IMR-90 (cell line): ENCODE results near the gene ITGAX. TPM values are rescaled to one million over a fixed set of nuclear protein-coding genes. Genes with fewer than 3 reads are reported as not detected.

Source experiments
- ATAC-seq: fragments of 200-7000 bp; cut with Tn5 transposase; 2 replicates; pipeline ENCODE4 v1.9.1; 2020; ENCODE audit warnings: low read depth, mild to moderate bottlenecking, moderate library complexity
- BruUV-seq: library from RNA; stranded (reverse); fragments of 400-500 nt; replicated peaks from 2 replicates; lab custom pipeline; 2021; lab: Mats Ljungman, UMichigan
- CTCF ChIA-PET: fragments of 300-600 bp; formaldehyde crosslinking; extraction: SDS; loops from one replicate; lab custom pipeline; 2021; ENCODE audit warnings: antibody characterized with exemption; lab: Yijun Ruan, JAX
- POLR2A ChIA-PET: fragments of 300-600 bp; sonication (Branson Sonifier 250); formaldehyde crosslinking; loops from one replicate; lab custom pipeline; 2022; ENCODE audit warnings: antibody characterized with exemption; ENCODE audit not compliant: unreplicated experiment; lab: Charles Lee
- DNase-seq: peaks from one replicate; pipeline ENCODE4 v3.0.0; 2013
- H2AFZ ChIP-seq: replicated peaks from 2 replicates; pipeline ENCODE3; 2013; ENCODE audit warnings: low read length, mild to moderate bottlenecking; ENCODE audit not compliant: poor library complexity
- H2AK5ac ChIP-seq: 2 replicates; pipeline ENCODE4 v1.6.1; 2013; ENCODE audit warnings: low read depth, low read length, inconsistent platforms
- H2AK9ac ChIP-seq: replicated peaks from 2 replicates; pipeline ENCODE3; 2013; ENCODE audit warnings: mild to moderate bottlenecking, low read depth, low read length, moderate library complexity; ENCODE audit not compliant: poor library complexity
- H2BK120ac ChIP-seq: 2 replicates; pipeline ENCODE4 v1.6.1; 2013; ENCODE audit warnings: low read depth, low read length, inconsistent platforms
- H2BK15ac ChIP-seq: 3 replicates; pipeline ENCODE4 v1.6.1; 2013; ENCODE audit warnings: low read depth, low read length, inconsistent platforms
- H2BK20ac ChIP-seq: 2 replicates; pipeline ENCODE4 v1.6.1; 2013; ENCODE audit warnings: low read depth, mild to moderate bottlenecking, inconsistent platforms, low read length, moderate library complexity
- H2BK5ac ChIP-seq: 2 replicates; pipeline ENCODE4 v1.6.1; 2013; ENCODE audit warnings: mild to moderate bottlenecking, low read depth, low read length, inconsistent platforms; ENCODE audit not compliant: poor library complexity, severe bottlenecking
- H3K14ac ChIP-seq: replicated peaks from 2 replicates; pipeline ENCODE4 v1.6.1; 2013; ENCODE audit warnings: low read depth, low read length, inconsistent platforms
- H3K18ac ChIP-seq: 2 replicates; pipeline ENCODE4 v1.6.1; 2013; ENCODE audit warnings: low read depth, low read length, control low read depth
- H3K23ac ChIP-seq: 2 replicates; pipeline ENCODE4 v1.6.1; 2013; ENCODE audit warnings: low read depth, low read length, inconsistent platforms
- H3K27ac ChIP-seq: 2 replicates; pipeline ENCODE4 v1.5.1; 2013; ENCODE audit warnings: mild to moderate bottlenecking, control low read depth, low read length; ENCODE audit not compliant: insufficient read depth
- H3K27me3 ChIP-seq: 2 replicates; pipeline ENCODE4 v1.6.1; 2013; ENCODE audit warnings: low read length; ENCODE audit not compliant: control insufficient read depth, insufficient read depth
- H3K36me3 ChIP-seq: 2 replicates; pipeline ENCODE4 v1.6.1; 2013; ENCODE audit warnings: low read length, mixed read lengths; ENCODE audit not compliant: control insufficient read depth, insufficient read depth
- H3K4ac ChIP-seq: 2 replicates; pipeline ENCODE4 v1.6.1; 2013; ENCODE audit warnings: low read depth, low read length, inconsistent platforms
- H3K4me1 ChIP-seq: 2 replicates; pipeline ENCODE4 v1.6.1; 2013; ENCODE audit warnings: low read length, mixed read lengths; ENCODE audit not compliant: control insufficient read depth, insufficient read depth
- H3K4me2 ChIP-seq: 2 replicates; pipeline ENCODE4 v1.6.1; 2013; ENCODE audit warnings: low read depth, mild to moderate bottlenecking, control low read depth, low read length, moderate library complexity
- H3K4me3 ChIP-seq: 2 replicates; pipeline ENCODE4 v1.5.1; 2013; ENCODE audit warnings: low read depth, mild to moderate bottlenecking, control low read depth, low read length, moderate library complexity; ENCODE audit not compliant: insufficient read depth
- H3K56ac ChIP-seq: 2 replicates; pipeline ENCODE4 v1.6.1; 2013; ENCODE audit warnings: low read length, inconsistent platforms; ENCODE audit not compliant: insufficient read depth; ENCODE audit errors: extremely low read depth
- H3K79me1 ChIP-seq, 2 experiments: 2 replicates each; pipeline ENCODE4 v1.6.1; 2013; ENCODE audit warnings: low read length in 2 of 2, inconsistent platforms in 1 of 2, low read depth in 1 of 2
- H3K9ac ChIP-seq: 2 replicates; pipeline ENCODE4 v1.6.1; 2013; ENCODE audit warnings: low read depth, low read length, control low read depth
- H3K9me1 ChIP-seq: 2 replicates; pipeline ENCODE4 v1.6.1; 2013; ENCODE audit warnings: low read length, inconsistent platforms; ENCODE audit not compliant: insufficient read depth
- H3K9me3 ChIP-seq: 2 replicates; pipeline ENCODE4 v1.6.1; 2013; ENCODE audit warnings: low read length; ENCODE audit not compliant: control insufficient read depth, insufficient read depth
- H4K20me1 ChIP-seq: 2 replicates; pipeline ENCODE4 v1.6.1; 2013; ENCODE audit warnings: low read length, inconsistent platforms; ENCODE audit not compliant: insufficient read depth
- H4K5ac ChIP-seq: 2 replicates; pipeline ENCODE4 v1.6.1; 2013; ENCODE audit warnings: mild to moderate bottlenecking, low read depth, low read length, control low read depth
- H4K8ac ChIP-seq, 2 experiments: 2 replicates each; pipeline ENCODE4 v1.6.1; 2013; ENCODE audit warnings: low read depth in 2 of 2, low read length in 2 of 2, control low read depth in 1 of 2, inconsistent platforms in 1 of 2
- H4K91ac ChIP-seq: 2 replicates; pipeline ENCODE4 v1.6.1; 2013; ENCODE audit warnings: low read depth, low read length, inconsistent platforms; ENCODE audit not compliant: insufficient read depth
- CTCF ChIP-seq: conservative IDR thresholded peaks from 2 replicates; pipeline ENCODE4 v1.5.1; 2012; ENCODE audit warnings: mild to moderate bottlenecking, low read depth, low read length, improper control_type of control experiment
- ELK1 ChIP-seq: fragments of 150-350 bp; IDR thresholded peaks from 2 replicates; pipeline ENCODE4 v1.6.1; 2016; ENCODE audit warnings: low read depth, mild to moderate bottlenecking, low read length, moderate library complexity, borderline replicate concordance
- MAFK ChIP-seq: IDR thresholded peaks from 2 replicates; pipeline ENCODE4 v1.6.1; 2012; ENCODE audit warnings: low read depth, low read length, improper control_type of control experiment
- POLR2A ChIP-seq: IDR thresholded peaks from 2 replicates; pipeline ENCODE4 v1.6.1; 2012; ENCODE audit warnings: mild to moderate bottlenecking, low read depth, low read length
- SMC3 ChIP-seq: fragments of 150-350 bp; IDR thresholded peaks from 2 replicates; pipeline ENCODE4 v1.6.1; 2016; ENCODE audit warnings: low read depth, mild to moderate bottlenecking, antibody characterized with exemption, low read length, moderate library complexity
- WGBS, 2 experiments: methylation state at CpG; one replicate each; pipeline versions ENCODE4 v1.1.5 to v1.1.7; 2013; ENCODE audit warnings: missing lambda C conversion rate in 2 of 2; ENCODE audit not compliant: insufficient read length in 1 of 2; ENCODE audit errors: extremely low coverage in 2 of 2; 5-methylcytosine and 5-hydroxymethylcytosine counted together
- dilution Hi-C: fragments of 300-500 bp; cut with HindIII; formaldehyde crosslinking; loops from one replicate; pipeline ENCODE4 v1.14.3; 2018; ENCODE audit warnings: low sequenced_read_pairs; ENCODE audit not compliant: unreplicated experiment
- in situ Hi-C: fragments of 300-500 bp; cut with MboI; formaldehyde crosslinking; loops from 3 replicates; pipeline ENCODE4 v1.14.3; 2019; ENCODE audit warnings: low sequenced_read_pairs, inconsistent platforms, mixed read lengths
- intact Hi-C: fragments of 100-400 bp; cut with micrococcal nuclease; formaldehyde crosslinking; loops from 2 replicates; pipeline ENCODE4 v1.10.0; 2022
- polyA plus RNA-seq, 3 experiments: library from polyadenylated mRNA; depleted of rRNA; stranded (reverse); fragments of >200 nt; gene quantifications; 2 replicates each; pipeline ENCODE4 v1.2.3, GENCODE V29; 2012; ENCODE audit warnings: low replicate concordance in 1 of 3
- total RNA-seq: library from RNA; depleted of rRNA; stranded (reverse); fragments of >200 nt; gene quantifications from 2 replicates; pipeline ENCODE4 v1.2.3, GENCODE V29; 2012

ITGAX gene
- total and polyA plus RNA-seq, 2 of the 4 experiments (the other 2 are of a cell fraction), result 0.09 to 0.18 TPM

GRCh38 chr16:31371619-31372484 is 16.9 kb downstream of the ITGAX start:
- no peak for DNase-seq
- intact Hi-C loops, result no loop called here

More at GRCh38 chr16:31371619-31372484, 16.9 kb downstream of the ITGAX start:
- no peaks in the 10 kb centered on the region for H3K9me3 ChIP-seq
- H3K9me1 ChIP-seq, result no peaks in the 10 kb centered on the region
- H3K18ac ChIP-seq, result no peak overlapping the region
- no peak overlapping the region for H2BK15ac ChIP-seq
- no peak overlapping the region for H2BK5ac ChIP-seq
- no peak overlapping the region for H3K27ac ChIP-seq
- no peak overlapping the region for H3K23ac ChIP-seq
- H3K36me3 ChIP-seq, result no peaks in the 10 kb centered on the region
- no peak overlapping the region for H4K91ac ChIP-seq
- no peak overlapping the region for H3K14ac ChIP-seq
- no peak for ATAC-seq
- 79% methylated on average over 14 of the region's 42 CpGs; no CpG with 5 or more reads in 1 of the 2 experiments for WGBS, 2 experiments
- ChIA-PET CTCF (no interaction called here), POLR2A (no interaction called here)
- no peaks in the 10 kb centered on the region for H3K79me1 ChIP-seq
- dilution Hi-C loops, result no loop called here
- H2AK9ac ChIP-seq, result no peak overlapping the region
- no peak overlapping the region for H4K8ac ChIP-seq
- H3K4me3 ChIP-seq, result no peak overlapping the region
- no TSS peak for BruUV-seq
- TF ChIP-seq POLR2A, result no peak
- no peak for TF ChIP-seq ELK1
- no peak for TF ChIP-seq CTCF
- TF ChIP-seq MAFK, result no peak
- TF ChIP-seq SMC3, result no peak
- no peak overlapping the region for H3K4ac ChIP-seq
- H2AFZ ChIP-seq, result no peak overlapping the region
- H4K5ac ChIP-seq, result no peak overlapping the region
- no peak overlapping the region for H2BK20ac ChIP-seq
- no peak overlapping the region for H2AK5ac ChIP-seq
- no peak overlapping the region for H3K4me2 ChIP-seq
- H3K56ac ChIP-seq, result no peak overlapping the region
- no peak overlapping the region for H2BK120ac ChIP-seq
- in situ Hi-C loops, result no loop called here
- H3K4me1 ChIP-seq, result no peaks in the 10 kb centered on the region
- H3K27me3 ChIP-seq, result peaks cover 5% of the 10 kb centered on the region
- H4K20me1 ChIP-seq, result no peaks in the 10 kb centered on the region
- no peak overlapping the region for H3K9ac ChIP-seq
